DOHH2 (cell line): ENCODE measurements around the gene STAT5B.

Experiments
- EZH2phosphoT487 ChIP-seq: fragments of 200-600 bp; sonication (generic); IDR thresholded peaks from 2 replicates; pipeline ENCODE4 v1.6.1; 2017; ENCODE audit warnings: borderline replicate concordance, mild to moderate bottlenecking, antibody characterized with exemption, low read length, moderate library complexity, mixed read lengths
- TF ChIP-seq, protein P1 (sequence below): fragments of 200-600 bp; sonication (generic); IDR thresholded peaks from one replicate; pipeline ENCODE4 v1.5.1; 2014; ENCODE audit warnings: antibody characterized with exemption, mild to moderate bottlenecking, low read depth, low read length; ENCODE audit not compliant: poor library complexity, severe bottlenecking

DNA sequence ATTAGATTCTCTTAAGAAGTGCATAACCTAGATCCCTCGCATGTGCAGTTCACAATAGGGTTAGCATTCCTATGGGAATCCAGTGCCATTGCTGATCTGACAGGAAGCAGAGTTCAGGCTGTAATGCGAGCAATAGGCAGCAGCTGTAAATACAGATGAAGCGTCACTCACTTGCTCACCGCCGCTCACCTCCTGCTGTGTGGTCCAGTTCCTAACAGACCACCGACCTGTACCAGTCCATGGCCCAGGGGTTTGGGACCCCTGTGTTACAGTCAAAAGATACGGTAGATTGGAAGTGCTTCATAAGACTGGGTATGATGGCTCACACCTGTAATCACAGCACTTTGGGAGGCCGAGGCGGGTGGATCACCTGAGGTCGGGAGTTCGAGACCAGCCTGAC lies 14.9 kb upstream of the STAT5B start:
- TF ChIP-seq, protein P1, sequence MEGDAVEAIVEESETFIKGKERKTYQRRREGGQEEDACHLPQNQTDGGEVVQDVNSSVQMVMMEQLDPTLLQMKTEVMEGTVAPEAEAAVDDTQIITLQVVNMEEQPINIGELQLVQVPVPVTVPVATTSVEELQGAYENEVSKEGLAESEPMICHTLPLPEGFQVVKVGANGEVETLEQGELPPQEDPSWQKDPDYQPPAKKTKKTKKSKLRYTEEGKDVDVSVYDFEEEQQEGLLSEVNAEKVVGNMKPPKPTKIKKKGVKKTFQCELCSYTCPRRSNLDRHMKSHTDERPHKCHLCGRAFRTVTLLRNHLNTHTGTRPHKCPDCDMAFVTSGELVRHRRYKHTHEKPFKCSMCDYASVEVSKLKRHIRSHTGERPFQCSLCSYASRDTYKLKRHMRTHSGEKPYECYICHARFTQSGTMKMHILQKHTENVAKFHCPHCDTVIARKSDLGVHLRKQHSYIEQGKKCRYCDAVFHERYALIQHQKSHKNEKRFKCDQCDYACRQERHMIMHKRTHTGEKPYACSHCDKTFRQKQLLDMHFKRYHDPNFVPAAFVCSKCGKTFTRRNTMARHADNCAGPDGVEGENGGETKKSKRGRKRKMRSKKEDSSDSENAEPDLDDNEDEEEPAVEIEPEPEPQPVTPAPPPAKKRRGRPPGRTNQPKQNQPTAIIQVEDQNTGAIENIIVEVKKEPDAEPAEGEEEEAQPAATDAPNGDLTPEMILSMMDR = no peak
- TF ChIP-seq EZH2phosphoT487 = no peak
